Measurements from ENCODE around the gene TRPC4.

GRCh38 chr13:37729876-37730275, 139.7 kb downstream of the TRPC4 start:
- TF ChIP-seq CTCF (conservative IDR thresholded peaks at IDR 0.05 in 1 of 2, IDR thresholded peaks at IDR 0.05 in 1 of 2; ENCODE audit: extremely low read depth in 1 of 2, insufficient read depth in 1 of 2, low read depth in 1 of 2, low read length in 2 of 2) (no peak), EZH2 (IDR thresholded peaks at IDR 0.05; ENCODE audit: borderline replicate concordance, low read length) (no peak)
